K562 (cell line): Measurements from ENCODE around the gene DTNBP1. TPM values are rescaled to one million over a fixed set of nuclear protein-coding genes. Genes with fewer than 3 reads are reported as not detected.

Experiments
- BRF1 ChIP-seq: IDR thresholded peaks from 3 replicates; pipeline ENCODE4 v1.6.1; 2011; ENCODE audit warnings: borderline replicate concordance, mild to moderate bottlenecking; ENCODE audit not compliant: insufficient read length; ENCODE audit errors: extremely low read depth
- CBFA2T3 ChIP-seq: fragments of 450-650 bp; IDR thresholded peaks from 2 replicates; pipeline ENCODE4 v1.6.1; 2017
- ELK1 ChIP-seq: sonication (generic); formaldehyde crosslinking; IDR thresholded peaks from 2 replicates; pipeline ENCODE4 v1.8.1; 2022; ENCODE audit warnings: missing genetic modification reagents
- GATA2 ChIP-seq: sonication (generic); formaldehyde crosslinking; IDR thresholded peaks from 2 replicates; pipeline ENCODE4 v1.4.0; 2020; ENCODE audit warnings: mild to moderate bottlenecking, missing genetic modification reagents
- HBP1 ChIP-seq: fragments of 450-650 bp; formaldehyde crosslinking; IDR thresholded peaks from 2 replicates; pipeline ENCODE4 v1.4.0; 2022; ENCODE audit warnings: missing genetic modification characterization
- HMGXB4 ChIP-seq: sonication (generic); formaldehyde crosslinking; IDR thresholded peaks from 2 replicates; pipeline ENCODE4 v1.8.1; 2023; ENCODE audit warnings: mild to moderate bottlenecking, missing genetic modification reagents
- IFI16 ChIP-seq: fragments of 250-450 bp; sonication (Bioruptor Pico); IDR thresholded peaks from 2 replicates; pipeline ENCODE4 v2.1.2; 2022; ENCODE audit warnings: mild to moderate bottlenecking, inconsistent platforms
- MCM3 ChIP-seq: fragments of 450-650 bp; IDR thresholded peaks from 2 replicates; pipeline ENCODE4 v1.6.1; 2016
- NCOA4 ChIP-seq: fragments of 450-650 bp; IDR thresholded peaks from 2 replicates; pipeline ENCODE4 v1.6.1; 2018; ENCODE audit warnings: mild to moderate bottlenecking; ENCODE audit not compliant: partially characterized antibody
- PHB2 ChIP-seq: fragments of 450-650 bp; IDR thresholded peaks from 2 replicates; pipeline ENCODE4 v1.6.1; 2017; ENCODE audit warnings: low read depth
- PTRF ChIP-seq: fragments of 450-650 bp; IDR thresholded peaks from 2 replicates; pipeline ENCODE4 v1.6.1; 2016; ENCODE audit warnings: mild to moderate bottlenecking, missing genetic modification characterization, missing compliant biosample characterization
- SLC30A9 ChIP-seq: fragments of 250-450 bp; sonication (Bioruptor Pico); IDR thresholded peaks from 2 replicates; pipeline ENCODE4 v1.8.0; 2022; ENCODE audit warnings: mild to moderate bottlenecking, moderate library complexity
- SRSF9 ChIP-seq: fragments of 200-400 bp; formaldehyde crosslinking; IDR thresholded peaks from 2 replicates; pipeline ENCODE4 v1.6.1; 2017; ENCODE audit warnings: low read depth, low read length, borderline replicate concordance
- STAT6 ChIP-seq: sonication (generic); formaldehyde crosslinking; IDR thresholded peaks from 2 replicates; pipeline ENCODE4 v1.8.1; 2023; ENCODE audit warnings: mild to moderate bottlenecking, missing genetic modification reagents
- ZFPM2 ChIP-seq: fragments of 250-450 bp; sonication (Bioruptor Pico); IDR thresholded peaks from 2 replicates; pipeline ENCODE4 v1.5.1; 2022; ENCODE audit warnings: mild to moderate bottlenecking
- ZNF830 ChIP-seq: fragments of 250-450 bp; sonication (Bioruptor Pico); IDR thresholded peaks from 2 replicates; pipeline ENCODE4 v1.5.0; 2021; ENCODE audit warnings: mild to moderate bottlenecking
- polyA plus RNA-seq, 8 experiments: library from polyadenylated mRNA; depleted of rRNA in 4 of 8; stranded (reverse) in 5 of 8; unstranded in 3 of 8; fragments of >200 nt; fragmentation: Nextera tagmentation in 2 of 8; fragmentation: Illumina TruSeq in 1 of 8; extraction: Ambion mirVana in 2 of 8; extraction: Trizol in 1 of 8; gene quantifications; 2 replicates each; pipeline versions ENCODE4 v1.2.1 to v1.2.3, GENCODE V29; 2011 to 2014; ENCODE audit warnings: inconsistent platforms in 1 of 8, missing spikeins in 1 of 8
- total RNA-seq, 7 experiments: library from RNA; depleted of rRNA in 6 of 7; stranded (reverse); fragments of >200 nt in 6 of 7; fragmentation: Illumina TruSeq in 2 of 7; extraction: Trizol in 2 of 7; gene quantifications; 2 replicates each; pipeline versions ENCODE4 v1.2.1 to v1.2.3, GENCODE V29; 2011 to 2021; ENCODE audit warnings: low replicate concordance in 1 of 7
- TF ChIP-seq, protein P1 (sequence below): fragments of 250-450 bp; sonication (Bioruptor Pico); IDR thresholded peaks from 2 replicates; pipeline ENCODE4 v1.8.0; 2021; ENCODE audit warnings: moderate library complexity, mild to moderate bottlenecking, inconsistent platforms

DTNBP1 gene
- total and polyA plus RNA-seq, 9 of the 15 experiments (the other 6 are each of a cell fraction or from before 2014, with no cell fraction given): 16.7 to 54.5 (median 21.4) TPM

- TF ChIP-seq, protein P1, sequence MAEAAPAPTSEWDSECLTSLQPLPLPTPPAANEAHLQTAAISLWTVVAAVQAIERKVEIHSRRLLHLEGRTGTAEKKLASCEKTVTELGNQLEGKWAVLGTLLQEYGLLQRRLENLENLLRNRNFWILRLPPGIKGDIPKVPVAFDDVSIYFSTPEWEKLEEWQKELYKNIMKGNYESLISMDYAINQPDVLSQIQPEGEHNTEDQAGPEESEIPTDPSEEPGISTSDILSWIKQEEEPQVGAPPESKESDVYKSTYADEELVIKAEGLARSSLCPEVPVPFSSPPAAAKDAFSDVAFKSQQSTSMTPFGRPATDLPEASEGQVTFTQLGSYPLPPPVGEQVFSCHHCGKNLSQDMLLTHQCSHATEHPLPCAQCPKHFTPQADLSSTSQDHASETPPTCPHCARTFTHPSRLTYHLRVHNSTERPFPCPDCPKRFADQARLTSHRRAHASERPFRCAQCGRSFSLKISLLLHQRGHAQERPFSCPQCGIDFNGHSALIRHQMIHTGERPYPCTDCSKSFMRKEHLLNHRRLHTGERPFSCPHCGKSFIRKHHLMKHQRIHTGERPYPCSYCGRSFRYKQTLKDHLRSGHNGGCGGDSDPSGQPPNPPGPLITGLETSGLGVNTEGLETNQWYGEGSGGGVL (CRISPR knock-in tag): no peak
- TF ChIP-seq STAT6 (CRISPR knock-in tag) (no peak), SRSF9 (no peak), IFI16 (CRISPR knock-in tag) (no peak), SLC30A9 (CRISPR knock-in tag) (no peak), ZFPM2 (CRISPR knock-in tag) (no peak), PHB2 (no peak), ELK1 (CRISPR knock-in tag) (no peak), BRF1 (no peak), MCM3 (no peak), GATA2 (CRISPR knock-in tag) (no peak), NCOA4 (no peak), ZNF830 (CRISPR knock-in tag) (no peak), HMGXB4 (CRISPR knock-in tag) (no peak), CBFA2T3 (no peak), PTRF (no peak), HBP1 (no peak)
Observed at GRCh38 chr6:15491255-15491985, 171.4 kb downstream of the DTNBP1 start (continued).
